Erythroblast (primary cell): ENCODE data around the gene DISP3.

ENCODE experiments used
- GATA1 ChIP-seq: IDR thresholded peaks from 2 replicates; pipeline ENCODE4 v1.6.1; 2011; ENCODE audit warnings: low read depth, mild to moderate bottlenecking, control low read depth, low read length, moderate library complexity
- POLR2A ChIP-seq: IDR thresholded peaks from 2 replicates; pipeline ENCODE4 v1.6.1; 2011; ENCODE audit warnings: mild to moderate bottlenecking, low read length

DNA sequence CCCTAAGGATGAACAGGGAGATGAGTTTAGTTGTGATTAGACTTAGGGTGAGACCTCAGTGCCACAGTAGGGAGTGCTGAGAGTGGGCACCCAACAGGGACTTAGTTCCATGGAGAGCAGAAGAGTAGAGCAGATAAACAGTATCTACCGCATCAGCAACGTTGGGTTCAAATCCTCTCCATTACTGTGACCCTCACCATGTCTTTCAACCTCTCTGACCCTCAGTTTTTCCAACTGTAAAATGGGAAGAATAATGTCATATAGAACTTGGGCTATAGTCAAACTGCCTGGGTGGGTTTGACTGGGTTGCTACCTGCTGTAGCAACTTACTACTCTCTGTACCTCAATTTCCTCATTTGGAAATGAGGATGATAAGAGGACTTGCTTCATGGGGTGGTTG lies 6.7 kb upstream of the DISP3 start:
- no peak for TF ChIP-seq POLR2A
- TF ChIP-seq GATA1, result no peak
